Suprapubic skin (tissue), 4 donors: Measurements from ENCODE around the gene RHOJ. TPM values are rescaled to one million over a fixed set of nuclear protein-coding genes. Genes with fewer than 3 reads are reported as not detected.

Source experiments
- DNase-seq, 2 donors: peaks; one replicate each; pipeline ENCODE4 v3.0.0-alpha.2; 2019; ENCODE audit warnings: low spot score in 2 of 2
- H3K27ac ChIP-seq: fragments of 200-600 bp; sonication (generic); one replicate; pipeline ENCODE4 v1.5.1; 2019
- H3K27me3 ChIP-seq: fragments of 200-600 bp; sonication (generic); one replicate; pipeline ENCODE4 v1.5.1; 2019
- H3K36me3 ChIP-seq: fragments of 200-600 bp; sonication (generic); one replicate; pipeline ENCODE4 v1.5.1; 2019
- H3K4me1 ChIP-seq: fragments of 200-600 bp; sonication (generic); one replicate; pipeline ENCODE4 v1.5.1; 2019
- H3K4me3 ChIP-seq: fragments of 200-600 bp; sonication (generic); one replicate; pipeline ENCODE4 v1.5.1; 2019; ENCODE audit warnings: mild to moderate bottlenecking
- H3K9me3 ChIP-seq: fragments of 200-600 bp; sonication (generic); one replicate; pipeline ENCODE4 v1.5.1; 2019
- EP300 ChIP-seq: sonication (generic); formaldehyde crosslinking; IDR thresholded peaks from one replicate; pipeline ENCODE4 v1.6.1; 2017; ENCODE audit warnings: antibody characterized with exemption
- POLR2A ChIP-seq, 2 donors: fragments of 450-650 bp; IDR thresholded peaks; one replicate each; pipeline ENCODE4 v1.6.1; 2017; ENCODE audit warnings: antibody characterized with exemption in 2 of 2, mild to moderate bottlenecking in 2 of 2, moderate library complexity in 2 of 2
- POLR2AphosphoS5 ChIP-seq, 3 donors: sonication (generic); formaldehyde crosslinking; IDR thresholded peaks; one replicate each; pipeline ENCODE4 v1.6.1; 2017; ENCODE audit warnings: antibody characterized with exemption in 3 of 3
- WGBS: methylation state at CpG from one replicate; pipeline ENCODE4 v1.1.5; 2018; 5-methylcytosine and 5-hydroxymethylcytosine counted together
- total RNA-seq, 4 donors: library from RNA; depleted of rRNA; stranded (reverse); fragments of >200 nt; gene quantifications; one replicate each; pipeline ENCODE4 v1.1.0, GENCODE V29; 2016
- TF ChIP-seq, protein P1 (sequence below), 2 donors: fragments of 200-600 bp in 1 of 2; fragments of 450-650 bp in 1 of 2; sonication (generic) in 1 of 2; IDR thresholded peaks; one replicate each; pipeline ENCODE4 v1.5.1; 2016 to 2019; ENCODE audit warnings: antibody characterized with exemption in 2 of 2, mild to moderate bottlenecking in 1 of 2, moderate library complexity in 1 of 2

RHOJ gene
- total RNA-seq, 4 donors from 2014 or later: 1.2 to 4.4 (median 2.5) TPM

GRCh38 chr14:63241096-63241495 is 36.9 kb downstream of the RHOJ start:
- WGBS: 78% methylated on average over 4 of the region's 4 CpGs
- H3K4me3 ChIP-seq: no peak overlapping the region
- H3K36me3 ChIP-seq: no peaks in the 10 kb centered on the region
- DNase-seq: no peak
- TF ChIP-seq, protein P1, sequence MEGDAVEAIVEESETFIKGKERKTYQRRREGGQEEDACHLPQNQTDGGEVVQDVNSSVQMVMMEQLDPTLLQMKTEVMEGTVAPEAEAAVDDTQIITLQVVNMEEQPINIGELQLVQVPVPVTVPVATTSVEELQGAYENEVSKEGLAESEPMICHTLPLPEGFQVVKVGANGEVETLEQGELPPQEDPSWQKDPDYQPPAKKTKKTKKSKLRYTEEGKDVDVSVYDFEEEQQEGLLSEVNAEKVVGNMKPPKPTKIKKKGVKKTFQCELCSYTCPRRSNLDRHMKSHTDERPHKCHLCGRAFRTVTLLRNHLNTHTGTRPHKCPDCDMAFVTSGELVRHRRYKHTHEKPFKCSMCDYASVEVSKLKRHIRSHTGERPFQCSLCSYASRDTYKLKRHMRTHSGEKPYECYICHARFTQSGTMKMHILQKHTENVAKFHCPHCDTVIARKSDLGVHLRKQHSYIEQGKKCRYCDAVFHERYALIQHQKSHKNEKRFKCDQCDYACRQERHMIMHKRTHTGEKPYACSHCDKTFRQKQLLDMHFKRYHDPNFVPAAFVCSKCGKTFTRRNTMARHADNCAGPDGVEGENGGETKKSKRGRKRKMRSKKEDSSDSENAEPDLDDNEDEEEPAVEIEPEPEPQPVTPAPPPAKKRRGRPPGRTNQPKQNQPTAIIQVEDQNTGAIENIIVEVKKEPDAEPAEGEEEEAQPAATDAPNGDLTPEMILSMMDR (IDR thresholded peaks at IDR 0.05): no peak
- no peak for TF ChIP-seq EP300
- no peak for TF ChIP-seq POLR2A (IDR thresholded peaks at IDR 0.05)
- TF ChIP-seq POLR2AphosphoS5 (IDR thresholded peaks at IDR 0.05): no peak
- H3K9me3 ChIP-seq: no peaks in the 10 kb centered on the region
- H3K4me1 ChIP-seq: peaks cover 9% of the 10 kb centered on the region
- no peak overlapping the region for H3K27ac ChIP-seq
- H3K27me3 ChIP-seq: no peaks in the 10 kb centered on the region

- WGBS: 59% methylated on average over 5 of the region's 5 CpGs
- H3K27ac ChIP-seq: no peak overlapping the region
- no peaks in the 10 kb centered on the region for H3K36me3 ChIP-seq
- H3K4me1 ChIP-seq: peaks cover 9% of the 10 kb centered on the region
- no peak overlapping the region for H3K4me3 ChIP-seq
- DNase-seq: no peak
- no peaks in the 10 kb centered on the region for H3K9me3 ChIP-seq
- H3K27me3 ChIP-seq: no peaks in the 10 kb centered on the region
- TF ChIP-seq EP300 (no peak), POLR2A (IDR thresholded peaks at IDR 0.05) (no peak), POLR2AphosphoS5 (IDR thresholded peaks at IDR 0.05) (no peak)
- TF ChIP-seq, protein P1 (IDR thresholded peaks at IDR 0.05): no peak
Observed at GRCh38 chr14:63243646-63244045, 39.4 kb downstream of the RHOJ start.

GRCh38 chr14:63245893-63246292 is 41.6 kb downstream of the RHOJ start:
- Histone ChIP-seq H3K4me3 (no peak overlapping the region), H3K36me3 (no peaks in the 10 kb centered on the region), H3K27ac (no peak overlapping the region), H3K27me3 (no peaks in the 10 kb centered on the region), H3K4me1 (peaks cover 16% of the 10 kb centered on the region), H3K9me3 (no peaks in the 10 kb centered on the region)
- 53% methylated on average over 1 of the region's 1 CpG for WGBS
- no peak for DNase-seq
- TF ChIP-seq POLR2AphosphoS5 (IDR thresholded peaks at IDR 0.05): no peak
- no peak for TF ChIP-seq EP300
- TF ChIP-seq, protein P1 (IDR thresholded peaks at IDR 0.05): no peak
- TF ChIP-seq POLR2A (IDR thresholded peaks at IDR 0.05): no peak

GRCh38 chr14:63248211-63248610 is 44.0 kb downstream of the RHOJ start:
- H3K9me3 ChIP-seq: no peaks in the 10 kb centered on the region
- H3K36me3 ChIP-seq: no peaks in the 10 kb centered on the region
- H3K4me1 ChIP-seq: peaks cover 7% of the 10 kb centered on the region
- no peak for TF ChIP-seq POLR2A (IDR thresholded peaks at IDR 0.05)
- TF ChIP-seq, protein P1 (IDR thresholded peaks at IDR 0.05): no peak
- no peak for TF ChIP-seq POLR2AphosphoS5 (IDR thresholded peaks at IDR 0.05)
- TF ChIP-seq EP300: no peak
- WGBS: 33% methylated on average over 1 of the region's 1 CpG
- no peak overlapping the region for H3K4me3 ChIP-seq
- no peak for DNase-seq
- peak overlapping the region; percentile 20 for H3K27ac ChIP-seq
- H3K27me3 ChIP-seq: no peaks in the 10 kb centered on the region

- WGBS: 62% methylated on average over 2 of the region's 2 CpGs
- TF ChIP-seq POLR2A (IDR thresholded peaks at IDR 0.05) (no peak), EP300 (no peak), POLR2AphosphoS5 (IDR thresholded peaks at IDR 0.05) (no peak)
- TF ChIP-seq, protein P1 (IDR thresholded peaks at IDR 0.05): no peak
- Histone ChIP-seq H3K36me3 (no peaks in the 10 kb centered on the region), H3K27me3 (no peaks in the 10 kb centered on the region), H3K9me3 (no peaks in the 10 kb centered on the region), H3K4me1 (peaks cover 7% of the 10 kb centered on the region), H3K4me3 (no peak overlapping the region), H3K27ac (peak overlapping the region; percentile 20)
- DNase-seq: no peak
Observed at GRCh38 chr14:63249092-63249491, 44.8 kb downstream of the RHOJ start.
